Glutamatergic neuron (in vitro differentiated cells): ENCODE data around the gene HGS. TPM values are rescaled to one million over a fixed set of nuclear protein-coding genes. Genes with fewer than 3 reads are reported as not detected.
"Not testable (repeated sequence)": the region's sequence is repeated elsewhere in the genome, so short reads cannot be mapped to it uniquely, and the experiment has no call there.

ENCODE experiments used
- DNase-seq: peaks from one replicate; pipeline ENCODE4 v3.0.0; 2022
- H3K27ac Mint-ChIP-seq: one replicate; pipeline ENCODE4 v1.8.0; 2020; ENCODE audit warnings: mild to moderate bottlenecking, mixed read lengths, inconsistent platforms; ENCODE audit not compliant: unreplicated experiment
- H3K27me3 Mint-ChIP-seq: one replicate; pipeline ENCODE4 v1.8.0; 2020; ENCODE audit warnings: mild to moderate bottlenecking, moderate library complexity, mixed read lengths, inconsistent platforms; ENCODE audit not compliant: unreplicated experiment
- H3K36me3 Mint-ChIP-seq: one replicate; pipeline ENCODE4 v1.8.0; 2020; ENCODE audit warnings: mild to moderate bottlenecking, mixed read lengths, inconsistent platforms; ENCODE audit not compliant: unreplicated experiment
- H3K4me1 Mint-ChIP-seq: one replicate; pipeline ENCODE4 v1.8.0; 2020; ENCODE audit warnings: mild to moderate bottlenecking, low read depth, mixed read lengths, inconsistent platforms; ENCODE audit not compliant: unreplicated experiment
- H3K4me3 Mint-ChIP-seq: one replicate; pipeline ENCODE4 v1.8.0; 2020; ENCODE audit warnings: mild to moderate bottlenecking, mixed read lengths, inconsistent platforms; ENCODE audit not compliant: unreplicated experiment
- H3K9me3 Mint-ChIP-seq: one replicate; pipeline ENCODE4 v1.8.0; 2020; ENCODE audit warnings: mild to moderate bottlenecking, moderate library complexity, mixed read lengths, inconsistent platforms; ENCODE audit not compliant: unreplicated experiment
- total RNA-seq: library from RNA; stranded (reverse); fragmentation: NEBNext Ultra II Directional; extraction: Animal tissue kit (Norgen Biotek cat#: 25700); gene quantifications from one replicate; pipeline ENCODE4 v1.2.1, GENCODE V29; 2021; ENCODE audit not compliant: unreplicated experiment
- TF ChIP-seq, protein P1 (sequence below): fragments of 200-600 bp; sonication (generic); IDR thresholded peaks from one replicate; pipeline ENCODE4 v1.5.0; 2021; ENCODE audit not compliant: partially characterized antibody, unreplicated experiment

HGS gene
- total RNA-seq, 1 donor from 2014 or later = 167 TPM

DNA sequence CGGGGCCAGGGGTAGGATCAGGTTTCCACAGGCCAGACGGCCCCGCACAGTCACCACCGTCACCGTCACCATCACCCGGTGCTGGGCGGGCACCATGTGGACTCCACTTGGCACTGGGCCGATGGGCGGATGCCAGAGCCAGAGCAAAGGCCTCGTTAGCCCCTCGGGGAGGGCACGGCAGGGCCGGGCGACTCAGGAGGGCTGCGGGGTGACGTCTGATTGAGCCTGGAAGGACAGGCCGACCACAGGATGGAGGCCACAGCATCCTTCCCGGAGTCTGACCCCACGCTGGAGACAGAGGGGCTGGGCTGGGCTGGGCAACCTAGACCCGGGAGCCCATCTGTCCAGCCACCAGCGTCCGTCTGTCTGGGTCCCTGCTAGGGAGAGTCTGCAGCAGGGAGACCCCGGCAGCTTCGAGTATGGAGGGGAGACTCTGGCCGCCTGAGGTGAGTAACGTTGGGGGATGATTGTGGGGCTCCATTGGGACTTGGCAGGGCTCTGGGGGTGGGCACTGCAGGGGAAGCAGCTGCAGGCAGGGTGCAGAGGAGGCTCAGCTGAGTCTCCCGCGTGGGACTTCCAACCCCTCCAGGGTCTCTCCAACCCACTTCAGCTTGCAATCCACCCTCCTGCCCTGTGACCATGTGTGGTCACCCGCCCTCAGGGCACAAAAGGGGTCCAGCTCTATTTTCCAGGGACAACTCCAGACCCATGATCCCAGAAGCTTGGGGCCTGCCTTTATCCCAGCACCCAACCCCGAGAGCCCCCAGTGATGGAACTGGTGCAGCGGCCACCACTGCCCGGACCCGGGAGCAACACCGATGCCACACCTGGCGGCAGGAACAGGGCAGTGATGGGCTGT lies 50.8 kb downstream of the HGS start:
- no peaks in the 10 kb centered on the region for H3K36me3 Mint-ChIP-seq
- no peak for DNase-seq
- H3K4me3 Mint-ChIP-seq = no peak overlapping the region
- H3K9me3 Mint-ChIP-seq = peaks cover 4% of the 10 kb centered on the region
- H3K27me3 Mint-ChIP-seq = peaks cover 2% of the 10 kb centered on the region
- peaks cover 6% of the 10 kb centered on the region for H3K4me1 Mint-ChIP-seq
- no peak overlapping the region for H3K27ac Mint-ChIP-seq
- TF ChIP-seq, protein P1, sequence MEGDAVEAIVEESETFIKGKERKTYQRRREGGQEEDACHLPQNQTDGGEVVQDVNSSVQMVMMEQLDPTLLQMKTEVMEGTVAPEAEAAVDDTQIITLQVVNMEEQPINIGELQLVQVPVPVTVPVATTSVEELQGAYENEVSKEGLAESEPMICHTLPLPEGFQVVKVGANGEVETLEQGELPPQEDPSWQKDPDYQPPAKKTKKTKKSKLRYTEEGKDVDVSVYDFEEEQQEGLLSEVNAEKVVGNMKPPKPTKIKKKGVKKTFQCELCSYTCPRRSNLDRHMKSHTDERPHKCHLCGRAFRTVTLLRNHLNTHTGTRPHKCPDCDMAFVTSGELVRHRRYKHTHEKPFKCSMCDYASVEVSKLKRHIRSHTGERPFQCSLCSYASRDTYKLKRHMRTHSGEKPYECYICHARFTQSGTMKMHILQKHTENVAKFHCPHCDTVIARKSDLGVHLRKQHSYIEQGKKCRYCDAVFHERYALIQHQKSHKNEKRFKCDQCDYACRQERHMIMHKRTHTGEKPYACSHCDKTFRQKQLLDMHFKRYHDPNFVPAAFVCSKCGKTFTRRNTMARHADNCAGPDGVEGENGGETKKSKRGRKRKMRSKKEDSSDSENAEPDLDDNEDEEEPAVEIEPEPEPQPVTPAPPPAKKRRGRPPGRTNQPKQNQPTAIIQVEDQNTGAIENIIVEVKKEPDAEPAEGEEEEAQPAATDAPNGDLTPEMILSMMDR = no peak

DNA sequence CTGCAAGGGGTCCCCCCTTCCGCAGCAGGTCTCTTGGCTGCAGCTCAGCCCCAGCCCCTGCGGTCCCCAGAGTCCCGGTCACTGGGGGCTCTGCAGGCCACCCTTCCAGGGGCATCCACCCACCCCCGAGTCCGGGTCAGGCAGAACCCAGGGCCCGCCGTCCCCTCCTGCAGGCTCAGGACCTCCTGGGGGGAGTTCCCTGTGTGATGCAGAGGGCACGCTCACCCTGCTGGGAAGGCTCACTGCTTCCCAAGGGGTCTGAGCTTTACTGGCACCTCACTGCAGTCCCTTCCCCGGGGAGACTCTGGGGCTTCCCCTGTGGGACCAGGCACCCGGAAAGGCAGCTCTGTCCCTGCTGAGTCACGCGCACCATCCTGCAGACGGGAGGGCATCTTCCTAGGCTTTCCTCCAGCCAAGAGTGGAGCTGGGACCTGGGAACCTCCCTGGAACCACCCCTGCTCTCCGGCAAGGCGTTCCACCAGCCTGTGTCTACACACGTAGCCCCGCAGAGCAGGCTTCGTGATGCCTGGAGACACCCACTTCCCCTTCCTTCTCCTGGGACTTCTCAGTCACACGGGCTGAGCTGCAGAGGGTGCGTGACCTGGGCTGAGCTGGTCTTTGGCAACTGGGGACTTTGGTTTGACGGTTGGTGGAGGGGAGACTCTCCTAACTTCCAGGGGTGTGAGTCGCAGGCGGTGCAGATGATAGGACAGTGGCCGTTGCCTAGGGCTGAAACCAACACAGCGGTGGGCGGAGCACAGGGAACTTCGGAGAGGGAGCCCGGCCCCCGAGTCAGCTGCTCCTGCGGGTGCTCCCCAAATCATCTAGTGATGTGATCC lies 51.7 kb downstream of the HGS start:
- peaks cover 6% of the 10 kb centered on the region for H3K4me1 Mint-ChIP-seq
- H3K36me3 Mint-ChIP-seq = no peaks in the 10 kb centered on the region
- DNase-seq = no peak
- TF ChIP-seq, protein P1 = no peak
- peaks cover 4% of the 10 kb centered on the region for H3K9me3 Mint-ChIP-seq
- peaks cover 5% of the 10 kb centered on the region for H3K27me3 Mint-ChIP-seq
- H3K27ac Mint-ChIP-seq = peak overlapping the region; percentile 26
- H3K4me3 Mint-ChIP-seq = peak overlapping the region; percentile 6

DNA sequence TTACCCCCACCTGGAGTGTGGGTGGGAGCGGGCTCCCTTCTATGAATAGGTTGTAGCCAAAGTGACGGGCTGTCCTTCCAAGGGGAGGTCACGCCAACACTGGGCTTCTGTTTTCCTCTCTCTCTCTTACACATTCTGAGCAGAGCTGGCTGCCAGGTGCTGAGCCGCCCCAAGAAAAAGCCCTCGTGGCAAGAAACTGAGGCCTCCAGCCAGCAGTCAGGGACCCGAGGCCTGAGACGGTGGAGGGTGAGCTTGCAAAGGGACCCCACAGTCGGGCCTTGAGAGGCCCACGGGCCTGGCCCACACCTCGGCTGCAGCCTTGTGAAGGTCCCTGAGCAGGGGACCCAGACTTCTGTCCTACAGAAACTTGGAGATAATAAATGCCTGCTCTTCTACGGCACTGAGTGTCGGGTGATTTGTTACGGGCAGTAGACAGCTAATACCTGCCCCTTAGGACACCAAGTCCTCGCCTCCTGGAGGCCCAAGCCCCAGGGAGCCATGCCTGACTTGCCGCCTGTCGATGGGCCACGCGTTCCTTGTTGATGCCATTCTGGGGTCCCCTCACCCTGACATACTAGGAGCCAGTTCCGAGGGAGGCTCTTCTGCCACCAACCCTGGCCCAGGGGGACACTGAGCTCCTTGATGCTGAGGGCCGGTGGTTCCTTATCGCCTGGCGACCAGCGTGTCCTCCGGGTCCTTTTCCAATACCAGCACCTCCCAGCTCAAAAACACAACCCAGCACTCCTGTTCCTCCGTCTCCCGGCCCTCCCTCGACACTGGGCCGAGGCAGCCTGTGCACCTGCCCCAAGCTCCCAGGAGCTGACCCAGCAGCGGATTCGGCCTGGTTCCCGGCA lies 54.4 kb downstream of the HGS start:
- no peaks in the 10 kb centered on the region for H3K36me3 Mint-ChIP-seq
- peaks cover 2% of the 10 kb centered on the region for H3K9me3 Mint-ChIP-seq
- H3K4me3 Mint-ChIP-seq = no peak overlapping the region
- peaks cover 8% of the 10 kb centered on the region for H3K27me3 Mint-ChIP-seq
- no peak for DNase-seq
- H3K4me1 Mint-ChIP-seq = peaks cover 3% of the 10 kb centered on the region
- TF ChIP-seq, protein P1 = no peak
- no peak overlapping the region for H3K27ac Mint-ChIP-seq

DNA sequence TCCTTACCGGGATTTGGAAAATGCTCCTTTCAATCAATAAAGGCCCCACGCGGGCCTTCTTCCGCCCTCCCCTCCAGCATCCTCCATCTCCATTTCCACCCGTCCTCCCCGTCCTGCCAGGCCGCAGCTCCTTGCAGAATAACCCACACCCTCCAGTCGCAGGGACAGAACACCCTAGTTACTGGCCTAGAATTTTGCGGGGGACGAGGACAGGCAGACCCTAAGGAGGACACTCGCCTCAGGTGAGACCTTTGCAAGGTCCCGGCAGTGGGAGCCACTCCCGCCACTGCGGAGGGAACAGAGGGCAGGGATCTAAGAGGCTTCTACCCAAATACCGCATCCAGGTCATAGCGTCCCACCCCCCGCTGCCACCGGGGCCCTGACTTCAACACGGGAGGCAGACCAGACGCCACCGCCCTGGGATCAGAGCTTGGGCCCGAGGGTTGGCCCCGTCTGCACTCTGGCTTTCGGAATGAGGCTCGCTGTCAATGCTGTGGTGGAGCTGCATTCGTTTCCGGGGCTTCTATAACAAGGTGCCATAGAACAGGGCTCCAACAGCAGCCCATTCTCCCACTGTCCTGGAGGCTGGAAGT lies 55.1 kb downstream of the HGS start:
- Mint-ChIP-seq H3K9me3 (peaks cover 2% of the 10 kb centered on the region), H3K4me3 (no peak overlapping the region), H3K27ac (no peak overlapping the region), H3K27me3 (peaks cover 8% of the 10 kb centered on the region), H3K4me1 (peaks cover 3% of the 10 kb centered on the region), H3K36me3 (no peaks in the 10 kb centered on the region)
- TF ChIP-seq, protein P1 = no peak
- no peak for DNase-seq

DNA sequence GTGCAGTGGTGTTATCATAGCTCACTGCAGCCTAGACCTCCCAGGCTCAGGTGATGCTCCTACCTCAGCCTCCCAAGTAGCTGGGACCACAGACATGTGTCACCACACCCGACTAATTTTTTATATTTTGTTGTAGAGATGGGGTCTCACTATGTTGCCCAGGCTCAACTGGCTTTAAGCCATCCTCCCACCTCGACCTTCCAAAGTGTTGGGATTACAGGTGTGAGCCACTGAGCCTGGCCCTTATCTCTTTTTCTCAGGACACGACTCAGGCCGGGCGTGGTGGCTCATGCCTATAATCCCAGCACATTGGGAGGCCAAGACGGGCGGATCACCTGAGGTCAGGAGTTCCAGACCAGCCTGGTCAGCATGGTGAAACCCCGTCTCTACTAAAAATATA lies 55.8 kb downstream of the HGS start:
- H3K9me3 Mint-ChIP-seq, DNase-seq, H3K4me3 Mint-ChIP-seq, H3K36me3 Mint-ChIP-seq, H3K4me1 Mint-ChIP-seq, H3K27me3 Mint-ChIP-seq, H3K27ac Mint-ChIP-seq: not testable (repeated sequence)
